Central memory CD4-positive, alpha-beta T cell (primary cell): Measurements from ENCODE around the gene MPV17.
"Not testable (repeated sequence)": the region's sequence is repeated elsewhere in the genome, so short reads cannot be mapped to it uniquely, and the experiment has no call there.

Experiments used
- DNase-seq: peaks from one replicate; pipeline ENCODE4 v3.0.0; 2022

The MPV17 gene

DNA sequence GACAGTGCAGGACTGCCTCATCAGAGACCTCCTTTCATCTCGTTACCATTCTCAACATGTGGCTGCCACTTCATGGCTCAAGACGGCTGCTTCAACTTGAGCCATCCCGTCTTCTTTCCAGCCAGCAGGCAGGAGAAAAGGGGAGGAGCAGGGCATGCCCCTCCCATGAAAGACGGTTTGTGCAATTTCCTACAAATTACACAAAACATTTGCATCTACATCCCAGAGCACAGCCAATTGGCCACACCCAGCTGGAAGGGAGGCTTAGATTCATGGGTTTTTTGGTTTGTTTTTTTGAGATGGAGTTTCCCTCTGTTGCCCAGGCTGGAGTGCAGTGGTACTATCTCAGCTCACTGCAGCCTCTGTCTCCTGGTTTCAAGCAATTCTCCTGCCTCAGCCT is 26.4 kb downstream of the MPV17 start:
- no peak for DNase-seq

DNA sequence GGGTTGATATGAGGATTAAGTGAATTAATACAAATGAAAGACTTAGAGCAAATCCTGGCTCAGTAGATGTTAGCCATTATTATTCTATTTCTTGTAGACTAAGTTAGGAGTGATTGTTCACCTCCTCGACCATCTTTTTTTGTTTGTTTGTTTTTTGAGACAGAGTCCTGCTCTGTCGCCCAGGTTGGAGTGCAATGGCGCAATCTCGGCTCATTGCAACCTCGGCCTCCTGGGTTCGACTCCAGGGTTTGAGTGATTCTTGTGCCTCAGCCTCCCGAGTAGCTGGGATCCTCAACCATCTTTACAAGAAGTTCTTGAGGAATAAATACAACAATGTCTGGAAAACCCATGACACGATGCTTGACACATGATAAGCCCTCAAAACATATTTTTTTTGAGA is 28.0 kb downstream of the MPV17 start:
- DNase-seq, result no peak

DNA sequence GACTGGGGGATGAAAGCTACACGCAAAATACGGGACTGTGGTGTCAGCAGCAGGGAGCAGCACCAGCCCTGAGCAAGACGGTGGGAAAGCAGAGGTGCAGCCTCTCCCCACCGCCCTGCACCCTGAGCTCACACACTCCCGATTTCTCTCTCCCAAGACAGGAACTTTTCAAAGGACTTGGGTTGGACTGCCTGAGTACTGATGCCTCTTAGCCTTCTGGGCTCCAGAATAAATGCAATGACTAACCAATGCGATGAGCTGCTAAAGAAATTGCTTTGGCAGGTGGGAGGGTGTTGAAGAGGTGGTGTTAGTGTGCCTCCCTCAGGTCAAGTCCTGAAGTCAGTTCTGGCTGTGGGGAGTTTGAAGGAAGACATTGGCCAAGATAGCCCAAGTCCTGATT is 31.0 kb downstream of the MPV17 start:
- no peak for DNase-seq

DNA sequence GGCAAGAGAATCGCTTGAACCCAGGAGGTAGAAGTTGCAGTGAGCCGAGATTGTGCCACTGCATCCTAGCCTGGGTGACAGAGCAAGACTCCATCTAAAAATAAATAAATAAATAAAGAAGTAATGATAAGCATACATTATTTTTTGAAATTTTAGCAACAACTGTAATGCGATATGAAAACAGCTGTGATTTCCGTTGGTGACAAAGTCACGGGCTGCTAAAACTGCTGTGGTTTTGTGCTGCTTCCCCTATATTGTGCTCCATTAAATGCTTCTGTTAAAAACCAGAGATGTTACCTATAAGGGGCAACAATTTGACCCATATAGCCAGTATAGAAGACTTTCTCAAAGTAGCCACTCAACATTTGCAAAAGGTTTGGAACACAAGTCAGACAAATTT is 32.3 kb downstream of the MPV17 start:
- DNase-seq, result no peak

DNA sequence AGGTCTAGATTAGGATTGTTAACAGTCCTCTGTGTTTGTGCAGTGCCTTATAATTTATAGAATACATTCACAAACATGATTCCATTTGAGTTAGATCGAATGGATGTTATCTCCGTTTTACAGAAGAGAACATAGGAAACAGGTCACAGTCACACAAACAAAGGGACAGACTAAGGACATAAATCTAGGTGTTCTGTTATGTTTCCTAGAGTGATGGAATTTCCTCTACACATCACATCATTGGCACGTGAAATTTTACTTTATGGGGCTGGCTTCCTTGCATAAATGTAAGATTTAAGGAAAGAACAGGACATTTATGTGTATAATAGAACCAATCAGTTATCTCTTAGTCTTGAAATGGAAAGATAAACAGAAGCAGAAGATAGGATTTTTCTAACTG is 34.3 kb downstream of the MPV17 start:
- DNase-seq, result no peak

DNA sequence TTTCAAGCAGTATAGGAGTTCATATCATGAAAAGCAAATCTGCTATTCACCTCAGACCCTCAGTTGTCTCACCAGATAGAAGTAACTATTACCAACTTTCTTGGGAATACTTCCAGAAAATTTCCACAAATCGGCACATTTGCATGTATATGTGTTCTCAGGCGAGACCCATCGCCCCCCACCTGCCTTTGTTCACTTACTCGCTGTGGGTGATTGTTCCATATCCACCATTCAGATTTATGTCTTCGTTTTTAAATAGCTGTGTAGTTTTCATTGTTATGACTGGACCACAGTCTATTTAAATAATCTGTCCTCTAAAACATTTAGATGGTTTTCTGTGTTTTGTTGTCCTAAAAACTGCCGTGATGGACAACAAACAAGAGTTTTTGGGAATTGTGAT is 37.4 kb downstream of the MPV17 start:
- no peak for DNase-seq

DNA sequence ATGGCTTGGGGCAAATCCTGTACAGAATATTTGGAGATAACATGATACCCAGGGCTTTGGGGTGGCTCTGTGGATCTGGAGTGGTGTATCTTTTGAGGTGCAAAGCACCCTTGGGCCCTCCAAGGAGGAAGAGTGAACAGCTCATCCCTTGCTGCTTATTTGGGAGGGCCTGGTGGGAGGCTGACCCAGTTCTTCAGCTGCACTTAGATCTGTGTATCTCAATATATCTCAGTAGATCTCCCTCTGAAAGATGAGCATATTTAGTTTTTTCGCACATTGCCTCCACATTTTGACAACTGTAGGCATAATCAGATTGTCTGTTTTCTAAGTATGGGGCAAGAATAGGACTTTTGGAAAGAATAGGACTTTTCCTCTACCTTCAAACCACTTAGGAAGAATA is 37.9 kb downstream of the MPV17 start:
- DNase-seq, result no peak

DNA sequence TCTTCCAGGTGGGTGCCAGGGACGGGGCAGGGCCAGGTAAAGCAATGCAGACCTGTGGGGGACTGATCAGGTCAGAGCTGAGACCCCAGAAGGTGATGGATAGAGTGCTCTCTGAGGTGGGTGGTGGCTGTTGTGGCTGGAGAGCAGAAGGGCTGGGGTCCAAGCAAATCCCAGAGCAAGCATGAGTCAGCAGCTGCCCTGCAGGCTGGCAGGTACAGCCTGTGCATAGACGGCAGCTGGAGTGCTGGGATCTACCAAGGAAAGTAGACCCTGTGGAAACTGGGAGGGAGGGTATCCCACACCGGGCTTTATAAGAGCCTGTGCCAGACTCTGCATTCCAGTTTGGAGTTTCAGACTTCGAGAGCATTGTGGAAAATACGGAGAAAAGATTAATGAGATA is 40.0 kb downstream of the MPV17 start:
- no peak for DNase-seq

DNA sequence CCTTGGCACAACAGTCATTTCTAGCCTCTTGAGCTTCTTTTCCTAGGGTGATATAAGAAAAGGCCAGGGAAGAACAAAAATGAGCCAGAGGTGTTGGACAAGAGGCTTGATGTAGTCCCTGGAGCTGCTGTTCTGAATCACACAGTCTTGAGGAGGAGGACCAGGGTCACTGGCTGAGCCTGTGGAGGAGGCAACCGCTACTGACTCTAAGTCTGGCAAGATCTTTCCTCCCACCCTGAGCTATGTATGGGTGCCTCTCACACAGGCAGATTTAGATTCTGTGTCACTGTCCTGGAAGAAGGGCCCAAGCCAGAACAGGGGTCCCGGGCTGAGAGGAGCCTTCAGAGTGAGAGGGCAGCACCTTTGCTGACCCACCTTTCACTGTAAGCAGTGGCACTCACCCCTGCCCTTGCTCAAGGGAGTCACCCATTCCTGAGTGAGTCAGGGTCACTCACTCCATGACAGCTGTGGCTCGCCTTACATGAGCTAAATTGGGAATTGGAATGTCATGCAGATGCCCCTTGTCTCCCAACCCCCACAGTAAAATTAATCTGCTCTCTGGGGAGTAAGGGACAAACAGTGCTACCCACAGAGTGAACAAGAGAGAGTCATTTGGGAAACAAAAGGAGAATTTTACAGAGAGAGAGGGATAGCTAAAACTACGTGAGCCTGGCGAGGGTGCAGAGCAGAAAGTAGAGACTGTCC is 40.9 kb downstream of the MPV17 start, which contains the start of gene TRIM54:
TRIM54 (plus strand) TSS at position 575 of the 705 bp plus-strand sequence. CDS start 303 bp downstream, outside the sequence.
- DNase-seq, result no peak

DNA sequence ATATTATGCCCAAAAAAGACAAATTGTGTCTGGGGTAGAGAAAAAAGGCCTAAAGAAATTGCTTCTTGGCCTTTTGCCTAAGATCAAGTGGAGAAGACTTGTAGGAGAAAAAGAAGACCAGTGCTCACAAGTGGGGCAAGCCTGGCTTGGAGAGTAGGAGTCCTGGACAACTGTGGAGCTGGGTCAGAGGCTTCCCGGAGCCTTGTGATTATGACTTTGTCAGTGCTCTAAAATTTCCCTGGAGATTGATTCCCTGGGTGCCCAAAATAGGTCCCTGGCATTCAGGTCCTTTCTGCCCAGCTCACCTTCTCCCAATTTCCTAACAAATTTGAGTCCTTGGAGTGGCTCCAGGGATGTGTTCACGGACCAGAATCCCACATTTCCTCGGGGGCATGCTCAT is 41.5 kb downstream of the MPV17 start:
- DNase-seq, result no peak

DNA sequence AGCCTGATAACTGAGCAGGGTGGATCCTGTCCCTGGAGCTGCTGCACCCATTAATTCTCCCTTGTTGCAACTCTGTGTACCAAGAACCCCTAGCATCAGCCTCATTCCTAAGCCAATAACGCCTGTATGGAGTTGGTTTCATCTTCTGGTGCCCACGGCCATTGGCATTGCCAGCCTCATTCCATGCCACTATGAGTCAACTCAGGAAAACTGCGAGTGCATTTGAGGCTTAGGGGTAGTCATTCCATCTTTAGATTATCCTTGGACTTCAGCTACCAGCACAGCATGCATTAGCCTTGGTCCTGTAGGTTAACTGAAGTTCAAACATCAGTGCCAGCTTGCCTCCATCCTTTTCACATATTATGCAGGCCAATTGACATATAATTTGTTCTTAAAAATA is 42.1 kb downstream of the MPV17 start:
- DNase-seq, result no peak

DNA sequence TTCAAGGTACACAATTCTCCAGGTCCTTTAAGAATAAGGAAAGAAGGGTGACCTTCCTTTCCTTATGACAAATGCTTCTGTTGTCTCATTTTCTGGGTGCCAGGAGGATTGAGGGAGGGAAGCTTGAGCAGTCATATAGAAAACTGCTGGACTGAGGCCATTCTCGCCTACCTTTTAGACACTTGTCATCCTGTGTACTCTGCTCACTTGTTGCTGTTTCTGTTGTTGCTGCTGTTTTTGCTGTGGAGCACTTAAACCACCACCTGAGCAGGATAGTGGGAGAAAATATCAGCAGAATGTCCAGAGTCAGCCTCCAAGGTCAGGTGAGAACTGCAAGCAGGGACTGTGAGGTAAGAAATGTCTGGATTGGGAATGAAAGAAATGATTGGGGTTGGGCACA is 44.9 kb downstream of the MPV17 start:
- no peak for DNase-seq

DNA sequence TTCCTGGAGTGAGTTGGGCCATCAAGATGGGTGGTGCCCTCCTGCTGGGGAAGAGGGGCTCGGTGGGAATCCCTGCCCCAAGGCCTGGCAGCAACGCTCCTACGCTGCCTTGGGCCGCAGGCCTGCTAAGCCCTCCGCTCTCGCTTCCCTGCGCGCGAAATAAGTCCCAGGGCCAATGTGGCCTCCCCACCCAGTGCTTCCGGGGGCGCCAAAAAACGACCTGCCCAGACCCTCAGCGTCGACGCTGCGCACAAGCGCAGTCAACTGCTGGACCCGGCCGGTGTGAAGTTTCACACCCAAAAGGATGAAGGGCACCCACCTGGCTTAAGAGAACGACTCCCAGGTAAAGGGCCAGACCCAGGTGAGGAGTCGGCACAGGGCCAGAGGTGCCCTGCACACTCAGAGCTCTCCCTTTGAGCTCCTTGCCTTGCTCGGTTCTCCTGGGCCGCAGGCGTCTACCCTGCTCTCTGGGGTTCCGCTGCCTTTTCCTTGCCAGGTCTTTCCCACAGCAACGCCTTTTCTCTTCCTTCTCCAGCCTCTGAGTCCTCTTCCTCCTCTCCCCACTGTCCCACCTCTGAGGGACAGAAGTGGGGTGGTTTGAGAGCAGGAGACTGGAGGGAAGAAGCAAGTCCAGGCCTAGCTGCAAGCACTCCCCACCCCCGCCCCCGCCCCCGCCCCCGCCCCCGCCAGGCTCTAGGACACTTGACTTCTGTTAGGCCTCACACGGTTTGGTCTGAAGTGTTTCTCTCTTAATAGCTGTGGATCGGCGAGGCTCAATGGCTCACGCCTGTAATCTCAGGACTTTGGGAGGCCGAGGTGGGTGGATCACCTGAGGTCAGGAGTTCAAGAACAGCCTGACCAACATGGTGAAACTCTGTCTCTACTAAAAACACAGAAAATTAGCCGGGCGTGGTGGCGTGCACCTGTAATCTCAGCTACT is 47.4 kb downstream of the MPV17 start, which contains the start of gene DNAJC5G:
DNAJC5G (plus strand) TSS at position 223 of the 940 bp plus-strand sequence. CDS start 1,296 bp downstream, outside the sequence.
- no peak for DNase-seq

DNA sequence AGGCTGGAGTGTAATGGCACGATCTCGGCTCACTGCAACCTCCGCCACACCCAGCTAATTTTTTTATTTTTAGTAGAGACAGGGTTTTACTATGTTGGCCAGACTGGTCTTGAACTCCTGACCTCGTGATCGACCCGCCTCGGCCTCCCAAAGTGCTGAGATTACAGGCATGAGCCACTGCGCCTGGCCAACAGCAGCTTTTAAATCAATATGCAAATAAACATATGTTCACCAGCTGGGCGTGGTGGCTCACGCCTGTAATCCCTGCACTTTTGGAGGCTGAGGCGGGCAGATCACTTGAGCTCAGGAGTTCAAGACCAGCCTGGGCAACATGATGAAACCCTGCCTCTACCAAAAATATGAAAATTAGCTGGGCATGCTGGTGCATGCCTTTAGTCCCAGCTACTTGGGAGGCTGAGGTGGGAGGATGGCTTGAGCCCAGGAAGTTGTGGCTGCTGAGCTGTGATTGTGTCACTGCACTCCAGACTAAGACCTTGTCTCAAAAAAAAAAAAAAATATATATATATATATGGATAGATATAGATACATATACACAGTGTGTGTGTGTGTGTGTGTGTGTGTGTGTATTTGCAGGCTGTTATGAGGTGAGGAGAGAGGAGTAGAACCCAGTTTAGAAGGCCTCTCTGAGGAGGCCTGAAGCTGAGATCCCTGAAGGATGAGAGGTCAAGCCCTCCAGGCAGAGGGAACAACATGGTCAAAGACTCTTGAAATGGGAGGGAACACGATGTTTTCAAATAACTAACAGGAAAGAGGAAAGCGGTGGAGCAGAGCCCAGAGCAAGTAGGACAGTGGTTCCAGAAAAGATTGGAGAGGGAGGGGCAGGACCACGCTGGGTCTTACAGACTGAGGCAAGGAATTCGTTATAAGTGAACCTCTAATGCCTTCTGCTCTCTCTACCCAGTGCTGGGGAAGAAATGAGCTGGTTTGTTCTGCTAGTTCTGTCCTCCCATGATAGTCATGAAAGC is 50.1 kb downstream of the MPV17 start:
- not testable (repeated sequence) for DNase-seq

DNA sequence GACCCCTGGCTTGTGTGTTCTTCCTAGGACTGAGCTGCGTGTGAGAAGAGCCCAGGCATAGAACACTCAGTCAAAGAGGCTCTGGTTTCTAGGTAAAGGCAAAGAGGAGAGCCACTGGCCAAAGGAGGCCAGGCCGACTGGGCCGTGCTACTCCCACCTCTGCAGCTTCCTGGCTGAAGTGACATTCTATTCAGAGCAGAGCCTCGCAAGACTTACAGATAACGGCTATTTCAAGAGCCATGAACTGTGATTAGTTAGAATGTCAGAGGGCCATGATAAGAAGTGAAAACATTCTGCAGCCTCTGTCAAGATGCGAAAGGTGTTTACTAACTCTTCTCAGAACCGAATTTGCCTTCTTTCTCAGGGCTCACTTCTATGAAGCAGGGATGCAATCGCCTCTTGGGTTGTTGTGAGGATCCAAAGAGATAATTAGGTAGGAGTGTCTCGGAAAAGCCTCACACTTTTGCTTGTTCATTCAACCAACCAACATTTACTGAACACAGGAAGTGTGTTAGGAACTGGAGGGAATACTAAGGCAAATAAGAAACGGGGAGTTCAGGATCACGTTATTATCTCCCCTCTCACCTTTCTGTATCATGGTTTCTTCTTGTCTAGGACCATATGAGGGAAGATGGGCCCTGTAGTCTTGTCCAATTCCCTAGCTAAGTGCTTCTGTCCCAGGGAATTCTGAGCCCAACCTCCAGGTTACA is 51.1 kb downstream of the MPV17 start:
- DNase-seq, result no peak

DNA sequence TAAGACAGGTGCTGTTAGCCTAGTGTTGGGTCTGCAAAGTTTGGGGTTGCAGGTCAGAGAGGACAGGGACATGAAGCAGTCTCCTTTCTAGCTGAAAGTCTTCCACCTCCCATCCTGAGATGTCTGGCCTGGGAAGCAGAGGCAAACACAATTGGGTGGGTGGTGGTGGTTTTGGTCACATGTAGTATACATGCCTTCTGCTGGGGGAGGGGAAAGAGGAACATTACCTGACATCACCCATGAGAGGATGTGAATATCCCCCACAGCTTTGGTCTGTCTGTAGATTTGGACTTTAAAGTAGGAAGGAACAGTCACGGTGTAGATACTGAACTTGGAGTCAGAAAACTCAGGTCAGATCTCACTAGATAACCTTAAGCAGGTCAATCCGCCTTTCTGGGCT is 52.2 kb downstream of the MPV17 start:
- DNase-seq, result no peak

DNA sequence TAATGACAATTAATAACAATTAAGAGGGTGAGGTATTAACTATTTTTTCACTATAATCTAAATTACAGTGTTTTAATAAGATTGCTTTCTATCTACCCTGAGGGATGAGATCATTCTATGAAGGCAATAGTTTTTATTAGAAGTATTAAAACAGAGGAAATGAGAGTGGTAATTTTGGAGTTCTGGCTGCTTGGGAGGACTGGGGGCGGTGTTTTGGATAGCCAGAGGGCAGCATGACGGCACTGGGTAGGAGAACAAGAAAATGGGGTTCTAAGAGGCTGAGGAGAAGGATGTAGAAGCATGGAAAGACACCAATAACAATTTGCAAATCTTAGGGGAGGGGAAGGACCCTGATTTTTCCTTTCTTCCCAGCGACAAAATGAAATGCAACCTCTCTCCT is 52.8 kb downstream of the MPV17 start:
- no peak for DNase-seq

DNA sequence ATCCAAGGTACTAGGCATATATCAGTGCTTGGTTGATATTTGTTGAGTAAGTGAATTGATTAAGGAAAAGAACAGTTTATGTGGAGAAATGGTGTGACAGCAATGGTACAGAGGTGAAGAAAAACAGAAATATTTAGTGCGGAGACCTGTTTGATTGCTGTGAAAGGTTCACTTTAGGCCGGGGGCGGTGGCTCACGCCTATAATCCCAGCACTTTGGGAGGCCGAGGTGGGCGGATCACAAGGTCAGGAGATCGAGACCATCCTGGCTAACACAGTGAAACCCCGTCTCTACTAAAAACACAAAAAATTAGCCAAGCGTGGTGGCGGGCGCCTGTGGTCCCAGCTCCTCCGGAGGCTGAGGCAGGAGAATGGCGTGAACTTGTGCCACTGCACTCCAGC is 54.6 kb downstream of the MPV17 start:
- not testable (repeated sequence) for DNase-seq

DNA sequence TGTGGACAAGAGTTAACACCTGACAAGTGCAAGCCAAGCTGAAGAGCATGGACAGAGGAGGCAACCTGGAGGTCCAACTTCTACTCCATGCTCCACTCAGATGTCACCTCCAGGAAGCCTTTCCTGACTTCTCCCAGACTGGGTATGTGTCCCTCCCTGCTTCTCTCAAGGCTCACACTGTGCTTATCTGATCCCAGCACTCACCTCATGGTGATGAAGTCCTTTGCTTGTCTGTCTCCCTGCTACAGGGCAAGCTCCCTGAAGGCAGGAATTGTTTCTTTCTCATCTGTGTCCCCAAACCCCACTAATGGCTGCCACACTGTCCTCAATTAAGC is 57.4 kb downstream of the MPV17 start:
- no peak for DNase-seq

DNA sequence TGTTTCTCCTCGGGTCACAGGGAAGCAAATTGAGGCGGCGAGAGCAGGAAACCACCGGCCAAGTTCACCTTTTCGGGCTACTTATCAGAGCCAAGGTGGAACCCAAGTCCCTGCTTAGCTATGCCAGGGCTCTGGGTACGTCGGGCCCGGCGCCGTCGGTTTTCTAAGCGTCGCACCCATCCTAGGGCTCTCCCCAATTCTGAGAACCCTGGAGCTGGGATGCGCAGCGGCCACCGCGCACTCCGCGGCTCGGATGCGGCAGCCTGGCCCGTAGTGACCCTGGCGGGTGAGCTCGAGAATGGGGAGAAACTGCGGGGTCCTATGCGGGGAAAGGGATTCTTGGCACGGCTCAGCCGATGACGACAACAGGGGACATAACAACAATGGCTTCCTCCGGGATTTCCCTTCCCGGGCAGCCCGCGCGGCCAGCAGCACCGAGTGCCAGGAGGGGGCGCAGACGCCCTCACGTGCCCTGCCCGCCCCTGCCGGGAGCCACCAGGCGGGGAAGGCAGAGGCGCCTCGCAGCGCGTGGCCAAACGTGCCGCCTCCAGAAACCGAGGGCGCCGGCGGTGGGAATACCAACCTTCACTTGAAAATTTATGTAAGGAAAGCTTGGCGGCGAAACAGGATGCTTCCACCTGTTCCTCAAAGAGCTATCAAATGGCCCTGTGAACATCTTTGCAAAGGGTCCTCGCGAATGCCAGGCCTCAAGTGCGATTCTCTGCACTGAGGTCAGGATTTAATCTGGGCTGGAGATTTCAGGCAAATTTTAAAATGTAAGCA is 58.0 kb downstream of the MPV17 start:
- DNase-seq, result peak; percentile 48

DNA sequence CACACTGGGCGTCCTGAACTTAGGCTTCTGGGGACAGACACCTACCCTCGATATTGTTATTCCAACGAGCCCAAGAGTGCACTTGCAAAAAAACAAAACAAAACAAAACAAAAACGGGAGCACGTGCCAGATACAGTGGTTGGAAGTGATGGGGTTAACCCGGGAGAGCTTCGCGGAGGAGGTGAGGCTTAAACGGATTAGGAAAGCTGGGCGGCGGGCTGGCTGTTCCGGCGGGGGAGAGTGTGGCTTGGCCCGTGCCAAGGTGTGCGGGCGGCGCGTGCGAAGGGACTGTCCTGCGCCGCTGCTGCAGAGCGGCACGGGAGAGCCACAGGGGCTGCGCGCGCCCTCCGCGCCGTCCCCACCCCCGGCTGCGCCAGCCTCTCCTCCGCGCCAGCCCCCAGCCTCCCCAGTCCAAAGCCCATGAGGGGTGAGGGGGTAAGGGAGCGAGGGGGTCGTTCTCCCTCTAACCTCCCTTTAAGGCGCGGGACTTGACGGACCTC is 58.6 kb downstream of the MPV17 start:
- no peak for DNase-seq
